Measurements from ENCODE around the gene KIAA1217.

DNA sequence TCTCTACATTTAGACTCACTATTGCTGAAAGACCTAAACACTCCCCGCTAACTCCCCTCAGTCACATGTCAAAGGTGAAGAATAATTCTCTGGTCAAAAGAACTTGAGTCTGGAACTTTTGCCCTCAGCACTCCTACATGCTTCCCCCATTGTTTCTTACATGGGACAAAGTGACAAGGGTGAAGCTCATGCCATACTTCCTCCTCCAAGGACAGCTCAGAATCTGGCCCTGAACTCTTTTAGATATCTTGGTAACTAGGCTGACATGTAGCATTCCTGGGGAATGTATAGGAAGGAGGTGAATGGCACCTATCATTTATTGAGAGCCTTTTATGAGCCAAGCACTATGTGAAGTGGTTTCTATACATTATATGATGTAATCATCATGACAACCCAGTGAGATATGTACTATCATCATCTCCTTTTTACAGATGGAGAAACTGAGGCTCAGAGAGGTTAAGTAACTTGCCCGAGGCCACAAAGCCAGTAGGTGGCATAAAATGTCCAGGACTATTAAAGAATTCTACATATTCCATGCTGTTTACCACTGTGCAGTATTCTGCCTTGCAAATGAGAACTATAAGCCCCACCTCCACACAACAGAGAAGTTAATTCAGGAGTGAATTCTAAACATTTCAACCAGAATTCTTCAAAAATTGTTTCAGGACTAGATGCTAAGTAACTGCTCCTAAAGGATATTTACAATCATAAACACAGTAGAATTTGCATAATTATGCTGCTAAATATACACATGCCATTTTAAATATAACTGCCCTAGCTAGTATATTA lies 268.2 kb downstream of the KIAA1217 start:
- TF ChIP-seq, protein P1, sequence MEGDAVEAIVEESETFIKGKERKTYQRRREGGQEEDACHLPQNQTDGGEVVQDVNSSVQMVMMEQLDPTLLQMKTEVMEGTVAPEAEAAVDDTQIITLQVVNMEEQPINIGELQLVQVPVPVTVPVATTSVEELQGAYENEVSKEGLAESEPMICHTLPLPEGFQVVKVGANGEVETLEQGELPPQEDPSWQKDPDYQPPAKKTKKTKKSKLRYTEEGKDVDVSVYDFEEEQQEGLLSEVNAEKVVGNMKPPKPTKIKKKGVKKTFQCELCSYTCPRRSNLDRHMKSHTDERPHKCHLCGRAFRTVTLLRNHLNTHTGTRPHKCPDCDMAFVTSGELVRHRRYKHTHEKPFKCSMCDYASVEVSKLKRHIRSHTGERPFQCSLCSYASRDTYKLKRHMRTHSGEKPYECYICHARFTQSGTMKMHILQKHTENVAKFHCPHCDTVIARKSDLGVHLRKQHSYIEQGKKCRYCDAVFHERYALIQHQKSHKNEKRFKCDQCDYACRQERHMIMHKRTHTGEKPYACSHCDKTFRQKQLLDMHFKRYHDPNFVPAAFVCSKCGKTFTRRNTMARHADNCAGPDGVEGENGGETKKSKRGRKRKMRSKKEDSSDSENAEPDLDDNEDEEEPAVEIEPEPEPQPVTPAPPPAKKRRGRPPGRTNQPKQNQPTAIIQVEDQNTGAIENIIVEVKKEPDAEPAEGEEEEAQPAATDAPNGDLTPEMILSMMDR (IDR thresholded peaks at IDR 0.05; ENCODE audit: control extremely low read depth in 1 of 3, insufficient read depth in 1 of 3, low read depth in 1 of 3, low read length in 3 of 3), result no peak
- TF ChIP-seq CBX5 (IDR thresholded peaks at IDR 0.05; ENCODE audit: low read depth, low read length), result no peak
- TF ChIP-seq POLR2AphosphoS5 (IDR thresholded peaks at IDR 0.05; ENCODE audit: low read depth, low read length), result no peak
- no peak for TF ChIP-seq SRF (IDR thresholded peaks at IDR 0.05; ENCODE audit: low read depth, low read length)
- TF ChIP-seq EP300 (IDR thresholded peaks at IDR 0.05; ENCODE audit: borderline replicate concordance in 1 of 2, low read depth in 2 of 2, low read length in 2 of 2), result no peak
- no peak for TF ChIP-seq HDAC2 (IDR thresholded peaks at IDR 0.05; ENCODE audit: borderline replicate concordance in 1 of 2, low read depth in 2 of 2, low read length in 2 of 2)

Data from H1 (cell line).